IPS DF 4.7 (cell line): ENCODE results near the gene RBFOX1.

Source experiments
- DNase-seq: peaks from one replicate; pipeline ENCODE4 v3.0.0-alpha.2; 2013; ENCODE audit warnings: low spot score; ENCODE audit errors: extremely low read depth

The RBFOX1 gene

DNA sequence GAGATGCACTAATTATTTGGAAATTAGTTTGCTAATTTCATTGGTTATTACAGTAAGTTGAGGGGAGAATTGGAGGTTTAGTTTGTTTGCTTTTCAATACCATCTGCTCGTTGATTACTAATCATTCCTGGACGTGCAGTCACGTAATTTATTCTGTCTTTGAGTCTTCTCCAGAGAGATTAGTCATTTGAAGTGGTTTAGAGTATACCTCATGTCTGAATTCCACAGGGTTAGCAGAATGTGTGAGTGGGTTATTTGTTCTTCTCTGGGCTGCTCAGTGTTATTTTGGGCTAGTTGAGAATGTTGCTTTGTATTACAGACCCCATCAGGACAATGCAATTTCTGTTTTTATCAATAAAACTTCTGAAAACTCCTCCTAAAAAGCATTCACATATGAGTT lies 265.0 kb downstream of the RBFOX1 start:
- no peak for DNase-seq

GRCh38 chr16:7601100-7601499 lies 268.5 kb downstream of the RBFOX1 start:
- DNase-seq, result no peak

- no peak for DNase-seq
Observed at GRCh38 chr16:7602291-7602950, 269.8 kb downstream of the RBFOX1 start.

DNA sequence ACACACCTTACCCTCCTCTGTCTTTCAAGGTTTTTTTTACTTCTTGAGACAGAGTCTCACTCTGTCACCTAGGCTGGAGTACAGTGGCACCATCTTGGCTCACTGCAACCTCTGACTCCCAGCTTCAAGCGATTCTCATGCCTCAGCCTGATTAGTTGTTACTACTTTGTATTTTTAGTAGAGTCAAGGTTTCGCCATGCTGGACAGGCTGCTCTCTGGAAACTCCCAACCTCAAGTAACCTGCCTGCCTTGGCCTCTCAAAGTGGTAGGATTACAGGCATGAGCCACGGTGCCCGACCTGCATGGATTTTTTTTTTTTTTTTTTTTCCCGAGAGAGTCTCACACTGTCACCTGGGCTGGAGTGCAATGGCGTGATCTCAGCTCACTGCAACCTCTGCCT lies 273.2 kb downstream of the RBFOX1 start:
- no peak for DNase-seq

DNA sequence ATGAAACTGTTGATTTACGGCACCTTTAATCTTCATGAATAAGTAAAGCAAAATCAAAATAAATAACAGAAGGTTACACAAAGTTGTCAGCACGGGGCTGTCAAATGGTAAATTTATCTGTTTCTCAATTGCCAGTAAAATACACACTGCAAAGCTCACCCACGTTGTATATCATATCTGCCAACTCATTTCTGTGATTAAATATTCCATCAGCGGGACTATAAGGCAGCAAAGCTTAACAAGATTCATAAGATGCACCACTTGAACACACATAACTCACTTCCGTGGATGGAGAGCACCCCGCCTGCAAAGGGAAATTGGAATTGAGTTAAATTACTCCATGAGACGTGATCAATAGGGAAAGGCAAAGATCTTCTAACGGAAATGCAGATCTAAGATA lies 280.0 kb downstream of the RBFOX1 start:
- DNase-seq, result no peak

DNA sequence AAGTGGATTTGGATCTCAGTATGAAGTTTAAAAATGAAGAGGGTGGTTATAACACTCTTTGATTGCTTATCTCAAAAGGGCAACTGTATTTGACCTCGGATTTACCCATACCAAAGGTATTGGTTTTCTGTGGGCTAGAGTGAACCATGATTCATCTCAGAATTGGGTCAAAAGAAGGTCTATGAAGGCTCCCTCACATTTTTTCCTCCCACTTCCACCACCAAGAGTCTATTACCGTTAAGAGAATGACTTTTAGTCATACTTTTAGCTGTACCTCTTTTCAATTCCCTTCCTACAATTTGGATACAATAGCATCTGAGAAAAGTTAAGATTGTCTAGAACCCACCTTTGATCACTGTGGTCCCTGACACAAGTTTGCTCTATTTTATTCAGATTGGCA lies 280.9 kb downstream of the RBFOX1 start:
- no peak for DNase-seq

DNA sequence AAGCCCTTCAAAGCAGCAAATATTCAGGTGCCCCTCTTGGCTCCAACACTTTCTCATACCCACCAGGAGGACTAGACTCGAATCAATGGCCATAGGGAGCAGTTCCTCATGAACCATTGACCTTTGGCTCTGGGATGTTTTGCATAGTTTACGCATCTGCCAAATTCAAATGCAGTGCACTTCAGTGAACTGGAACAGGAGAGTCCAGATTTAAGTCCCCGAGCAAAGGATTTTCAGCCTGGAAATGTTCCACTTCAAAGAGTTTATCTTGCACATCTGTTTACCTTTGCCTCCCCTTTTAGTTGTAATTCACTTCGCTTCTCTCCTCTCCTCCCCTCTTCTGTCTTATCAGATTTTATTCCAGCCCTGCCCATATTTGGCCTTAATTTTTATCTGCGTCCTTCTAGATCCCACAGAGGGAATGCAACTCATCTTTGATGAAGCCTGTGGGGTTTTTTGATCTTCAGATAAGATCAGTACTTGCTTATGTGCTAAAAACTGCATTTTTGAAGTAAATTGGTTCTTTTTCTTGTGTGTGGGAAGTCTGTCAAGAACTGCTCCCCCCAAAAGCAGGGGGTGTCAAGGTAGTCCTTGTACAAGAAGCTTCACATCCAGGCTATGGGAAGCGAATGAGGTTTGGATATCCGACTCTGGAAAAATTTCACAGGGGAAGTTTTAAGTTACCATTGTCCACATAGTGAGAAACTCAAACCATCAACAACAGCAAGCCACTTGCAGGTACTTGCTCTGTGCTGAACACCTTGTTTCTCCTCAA lies 281.6 kb downstream of the RBFOX1 start:
- DNase-seq, result no peak

- DNase-seq, result no peak
Observed at GRCh38 chr16:7615565-7615964, 282.9 kb downstream of the RBFOX1 start.

DNA sequence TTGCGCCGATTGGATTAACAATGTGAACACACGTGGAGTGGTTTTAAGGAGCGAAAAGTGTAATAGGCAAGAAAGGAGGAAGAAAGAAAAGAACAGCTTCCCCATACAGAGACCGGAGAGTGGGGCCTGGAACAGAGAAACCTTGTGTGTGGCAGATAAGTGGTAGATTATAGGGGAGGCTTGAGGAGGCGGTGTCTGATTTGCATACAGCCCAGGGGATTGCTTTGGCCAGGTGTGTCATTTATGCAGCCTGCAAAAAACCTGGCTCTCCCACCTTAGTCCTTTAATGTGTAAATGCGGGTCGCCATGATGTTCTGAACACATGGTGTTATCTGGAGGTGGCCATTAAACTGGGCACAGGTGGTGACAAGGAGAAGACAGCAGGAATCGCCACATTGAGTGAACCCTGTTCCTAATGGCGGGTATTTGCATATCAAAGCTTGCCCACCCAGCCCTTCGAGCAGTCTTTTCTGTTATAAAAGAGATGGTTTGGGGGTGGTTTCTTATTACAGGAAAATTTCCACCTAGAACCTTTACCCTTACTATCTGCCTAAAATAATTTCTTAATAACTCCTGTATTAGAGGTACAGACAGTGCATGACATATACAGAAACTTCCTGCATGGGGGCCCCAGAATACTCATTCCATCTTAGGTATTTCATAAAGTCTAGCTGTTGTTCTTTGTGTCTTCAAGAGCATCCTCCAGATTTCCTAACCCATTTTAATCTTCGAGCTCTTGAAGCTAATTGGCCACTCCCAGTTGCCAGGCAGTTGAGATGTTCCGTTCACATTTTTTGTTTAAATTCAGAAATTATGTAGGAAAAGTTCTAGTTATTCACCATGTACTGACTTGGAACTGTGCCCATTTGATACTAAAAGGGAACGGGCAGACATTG lies 292.5 kb downstream of the RBFOX1 start:
- DNase-seq, result no peak

DNA sequence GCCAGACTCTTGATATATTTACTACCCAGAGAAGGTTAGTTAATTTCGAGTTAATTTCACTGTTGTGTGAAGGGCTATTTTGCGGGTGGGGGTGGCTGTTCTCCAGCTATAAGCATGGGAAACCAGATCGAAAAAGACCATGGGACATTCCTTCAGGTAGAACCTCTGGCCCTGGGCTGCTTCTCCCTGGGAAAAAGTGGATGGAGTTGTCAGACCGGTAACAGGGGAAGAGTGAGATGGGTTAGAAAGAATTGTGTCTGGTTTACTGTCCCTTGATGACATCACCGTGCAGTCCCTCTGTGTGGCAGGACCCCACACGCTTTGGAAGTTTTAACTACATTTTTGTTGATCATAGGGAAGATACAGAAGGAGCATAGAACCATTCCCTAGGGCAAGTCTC lies 296.3 kb downstream of the RBFOX1 start:
- no peak for DNase-seq

GRCh38 chr16:7629571-7629970 lies 296.9 kb downstream of the RBFOX1 start:
- no peak for DNase-seq

DNA sequence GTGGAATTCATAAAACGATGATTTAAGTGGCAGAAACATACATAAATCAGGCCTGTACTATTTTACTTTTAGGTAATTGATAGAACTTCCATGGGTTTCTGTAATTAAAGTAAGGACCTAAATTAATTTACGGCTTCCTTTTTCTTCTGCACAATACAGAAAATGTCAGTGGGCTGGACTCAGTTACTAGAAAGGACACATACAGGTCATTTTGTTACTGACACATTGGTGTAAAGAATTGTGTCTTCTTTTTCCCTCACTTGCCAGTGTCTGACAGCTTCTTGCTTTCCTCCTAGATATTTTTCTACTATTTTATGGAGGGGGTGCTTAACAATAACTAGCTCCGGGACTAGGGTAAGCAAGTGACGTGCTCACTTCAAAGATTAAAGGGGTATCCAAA lies 304.8 kb downstream of the RBFOX1 start:
- DNase-seq, result no peak

- DNase-seq, result no peak
Observed at GRCh38 chr16:7638306-7638705, 305.7 kb downstream of the RBFOX1 start.

- no peak for DNase-seq
Observed at GRCh38 chr16:7640334-7640733, 307.7 kb downstream of the RBFOX1 start.

DNA sequence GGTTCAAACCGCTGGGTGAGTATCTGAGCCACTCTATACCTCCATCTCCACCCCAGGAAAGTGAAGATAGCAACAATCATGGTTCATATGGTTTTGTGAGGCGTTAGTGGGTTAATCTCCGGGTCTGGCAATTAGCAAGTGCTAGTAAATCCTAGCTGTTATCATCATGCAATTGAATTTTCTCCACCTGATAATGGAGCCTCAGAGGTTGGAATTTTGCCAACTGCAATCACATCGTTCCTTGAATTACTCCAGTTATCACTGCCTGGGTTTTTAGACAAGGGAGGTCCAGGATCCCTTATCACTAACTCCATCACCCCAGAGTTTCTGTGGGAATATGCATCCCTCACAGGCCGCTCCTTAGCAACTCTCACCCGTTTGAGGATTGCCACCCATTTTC lies 311.5 kb downstream of the RBFOX1 start:
- DNase-seq, result no peak

- DNase-seq, result no peak
Observed at GRCh38 chr16:7644811-7645210, 312.2 kb downstream of the RBFOX1 start.

DNA sequence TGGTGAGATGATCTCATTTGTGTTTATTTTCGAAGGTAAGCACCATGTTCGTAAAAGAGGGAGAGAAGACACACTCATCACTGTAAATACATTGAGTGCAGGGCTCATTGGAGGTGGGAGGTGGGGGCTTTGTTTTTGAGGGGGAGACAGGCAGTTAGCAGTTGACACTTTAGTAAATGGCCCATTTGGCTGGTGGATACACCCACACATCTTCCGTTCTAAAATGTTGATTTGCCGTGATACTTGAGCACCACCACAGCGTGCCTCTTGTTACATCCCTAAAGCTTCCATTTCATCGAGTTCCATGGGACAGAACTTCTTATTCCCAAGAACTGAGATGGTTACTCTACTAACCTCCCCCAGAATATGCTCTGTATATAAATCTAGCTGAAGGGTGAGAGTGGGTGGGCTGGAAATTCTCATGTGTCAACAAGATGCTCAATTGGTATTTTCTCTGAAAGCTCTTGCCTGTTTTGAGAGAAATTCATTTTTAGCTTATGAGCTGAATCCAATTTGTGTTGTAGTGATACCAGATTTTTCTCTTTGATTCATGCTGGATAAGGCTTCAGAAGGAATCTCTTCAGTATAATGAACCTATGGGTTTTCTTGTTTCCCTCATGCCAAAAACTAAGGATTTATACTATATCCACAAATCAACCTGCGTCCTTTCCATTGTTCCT lies 314.3 kb downstream of the RBFOX1 start:
- no peak for DNase-seq

GRCh38 chr16:7650431-7650830 lies 317.8 kb downstream of the RBFOX1 start:
- no peak for DNase-seq

GRCh38 chr16:7651803-7652570 lies 319.3 kb downstream of the RBFOX1 start:
- DNase-seq, result no peak

- DNase-seq, result no peak
Observed at GRCh38 chr16:7653746-7654461, 321.3 kb downstream of the RBFOX1 start.
